IMR-90 (cell line): Measurements from ENCODE around the gene AP1S2. TPM values are rescaled to one million over a fixed set of nuclear protein-coding genes. Genes with fewer than 3 reads are reported as not detected.

Experiments
- ATAC-seq: fragments of 200-7000 bp; cut with Tn5 transposase; 2 replicates; pipeline ENCODE4 v1.9.1; 2020; ENCODE audit warnings: low read depth, mild to moderate bottlenecking, moderate library complexity
- BruUV-seq: library from RNA; stranded (reverse); fragments of 400-500 nt; replicated peaks from 2 replicates; lab custom pipeline; 2021; lab: Mats Ljungman, UMichigan
- CTCF ChIA-PET: fragments of 300-600 bp; formaldehyde crosslinking; extraction: SDS; loops from one replicate; lab custom pipeline; 2021; ENCODE audit warnings: antibody characterized with exemption; lab: Yijun Ruan, JAX
- POLR2A ChIA-PET: fragments of 300-600 bp; sonication (Branson Sonifier 250); formaldehyde crosslinking; loops from one replicate; lab custom pipeline; 2022; ENCODE audit warnings: antibody characterized with exemption; ENCODE audit not compliant: unreplicated experiment; lab: Charles Lee
- DNase-seq: peaks from one replicate; pipeline ENCODE4 v3.0.0; 2013
- H2AFZ ChIP-seq: replicated peaks from 2 replicates; pipeline ENCODE3; 2013; ENCODE audit warnings: low read length, mild to moderate bottlenecking; ENCODE audit not compliant: poor library complexity
- H2AK5ac ChIP-seq: 2 replicates; pipeline ENCODE4 v1.6.1; 2013; ENCODE audit warnings: low read depth, low read length, inconsistent platforms
- H2AK9ac ChIP-seq: replicated peaks from 2 replicates; pipeline ENCODE3; 2013; ENCODE audit warnings: mild to moderate bottlenecking, low read depth, low read length, moderate library complexity; ENCODE audit not compliant: poor library complexity
- H2BK120ac ChIP-seq: 2 replicates; pipeline ENCODE4 v1.6.1; 2013; ENCODE audit warnings: low read depth, low read length, inconsistent platforms
- H2BK15ac ChIP-seq: 3 replicates; pipeline ENCODE4 v1.6.1; 2013; ENCODE audit warnings: low read depth, low read length, inconsistent platforms
- H2BK20ac ChIP-seq: 2 replicates; pipeline ENCODE4 v1.6.1; 2013; ENCODE audit warnings: low read depth, mild to moderate bottlenecking, inconsistent platforms, low read length, moderate library complexity
- H2BK5ac ChIP-seq: 2 replicates; pipeline ENCODE4 v1.6.1; 2013; ENCODE audit warnings: mild to moderate bottlenecking, low read depth, low read length, inconsistent platforms; ENCODE audit not compliant: poor library complexity, severe bottlenecking
- H3K14ac ChIP-seq: replicated peaks from 2 replicates; pipeline ENCODE4 v1.6.1; 2013; ENCODE audit warnings: low read depth, low read length, inconsistent platforms
- H3K18ac ChIP-seq: 2 replicates; pipeline ENCODE4 v1.6.1; 2013; ENCODE audit warnings: low read depth, low read length, control low read depth
- H3K23ac ChIP-seq: 2 replicates; pipeline ENCODE4 v1.6.1; 2013; ENCODE audit warnings: low read depth, low read length, inconsistent platforms
- H3K27ac ChIP-seq: 2 replicates; pipeline ENCODE4 v1.5.1; 2013; ENCODE audit warnings: mild to moderate bottlenecking, control low read depth, low read length; ENCODE audit not compliant: insufficient read depth
- H3K27me3 ChIP-seq: 2 replicates; pipeline ENCODE4 v1.6.1; 2013; ENCODE audit warnings: low read length; ENCODE audit not compliant: control insufficient read depth, insufficient read depth
- H3K36me3 ChIP-seq: 2 replicates; pipeline ENCODE4 v1.6.1; 2013; ENCODE audit warnings: low read length, mixed read lengths; ENCODE audit not compliant: control insufficient read depth, insufficient read depth
- H3K4ac ChIP-seq: 2 replicates; pipeline ENCODE4 v1.6.1; 2013; ENCODE audit warnings: low read depth, low read length, inconsistent platforms
- H3K4me1 ChIP-seq: 2 replicates; pipeline ENCODE4 v1.6.1; 2013; ENCODE audit warnings: low read length, mixed read lengths; ENCODE audit not compliant: control insufficient read depth, insufficient read depth
- H3K4me2 ChIP-seq: 2 replicates; pipeline ENCODE4 v1.6.1; 2013; ENCODE audit warnings: low read depth, mild to moderate bottlenecking, control low read depth, low read length, moderate library complexity
- H3K4me3 ChIP-seq: 2 replicates; pipeline ENCODE4 v1.5.1; 2013; ENCODE audit warnings: low read depth, mild to moderate bottlenecking, control low read depth, low read length, moderate library complexity; ENCODE audit not compliant: insufficient read depth
- H3K56ac ChIP-seq: 2 replicates; pipeline ENCODE4 v1.6.1; 2013; ENCODE audit warnings: low read length, inconsistent platforms; ENCODE audit not compliant: insufficient read depth; ENCODE audit errors: extremely low read depth
- H3K79me1 ChIP-seq, 2 experiments: 2 replicates each; pipeline ENCODE4 v1.6.1; 2013; ENCODE audit warnings: low read length in 2 of 2, inconsistent platforms in 1 of 2, low read depth in 1 of 2
- H3K9ac ChIP-seq: 2 replicates; pipeline ENCODE4 v1.6.1; 2013; ENCODE audit warnings: low read depth, low read length, control low read depth
- H3K9me1 ChIP-seq: 2 replicates; pipeline ENCODE4 v1.6.1; 2013; ENCODE audit warnings: low read length, inconsistent platforms; ENCODE audit not compliant: insufficient read depth
- H3K9me3 ChIP-seq: 2 replicates; pipeline ENCODE4 v1.6.1; 2013; ENCODE audit warnings: low read length; ENCODE audit not compliant: control insufficient read depth, insufficient read depth
- H4K20me1 ChIP-seq: 2 replicates; pipeline ENCODE4 v1.6.1; 2013; ENCODE audit warnings: low read length, inconsistent platforms; ENCODE audit not compliant: insufficient read depth
- H4K5ac ChIP-seq: 2 replicates; pipeline ENCODE4 v1.6.1; 2013; ENCODE audit warnings: mild to moderate bottlenecking, low read depth, low read length, control low read depth
- H4K8ac ChIP-seq, 2 experiments: 2 replicates each; pipeline ENCODE4 v1.6.1; 2013; ENCODE audit warnings: low read depth in 2 of 2, low read length in 2 of 2, control low read depth in 1 of 2, inconsistent platforms in 1 of 2
- H4K91ac ChIP-seq: 2 replicates; pipeline ENCODE4 v1.6.1; 2013; ENCODE audit warnings: low read depth, low read length, inconsistent platforms; ENCODE audit not compliant: insufficient read depth
- CEBPB ChIP-seq: IDR thresholded peaks from 2 replicates; pipeline ENCODE4 v1.6.1; 2012; ENCODE audit warnings: low read depth, low read length, improper control_type of control experiment
- ELK1 ChIP-seq: fragments of 150-350 bp; IDR thresholded peaks from 2 replicates; pipeline ENCODE4 v1.6.1; 2016; ENCODE audit warnings: low read depth, mild to moderate bottlenecking, low read length, moderate library complexity, borderline replicate concordance
- FOS ChIP-seq: fragments of 150-350 bp; IDR thresholded peaks from 2 replicates; pipeline ENCODE4 v1.6.1; 2016; ENCODE audit warnings: low read depth, low read length
- MAFK ChIP-seq: IDR thresholded peaks from 2 replicates; pipeline ENCODE4 v1.6.1; 2012; ENCODE audit warnings: low read depth, low read length, improper control_type of control experiment
- MAZ ChIP-seq: IDR thresholded peaks from 2 replicates; pipeline ENCODE4 v1.6.1; 2012; ENCODE audit warnings: low read depth, mild to moderate bottlenecking, low read length, improper control_type of control experiment, moderate library complexity, borderline replicate concordance
- MXI1 ChIP-seq: IDR thresholded peaks from 2 replicates; pipeline ENCODE4 v1.6.1; 2012; ENCODE audit warnings: low read depth, mild to moderate bottlenecking, low read length, moderate library complexity, borderline replicate concordance
- NFE2L2 ChIP-seq: fragments of 150-350 bp; IDR thresholded peaks from 2 replicates; pipeline ENCODE4 v1.6.1; 2016; ENCODE audit warnings: low read depth, mild to moderate bottlenecking, low read length
- RCOR1 ChIP-seq: IDR thresholded peaks from 2 replicates; pipeline ENCODE4 v1.6.1; 2012; ENCODE audit warnings: mild to moderate bottlenecking, low read length, improper control_type of control experiment; ENCODE audit not compliant: insufficient replicate concordance
- SMC3 ChIP-seq: fragments of 150-350 bp; IDR thresholded peaks from 2 replicates; pipeline ENCODE4 v1.6.1; 2016; ENCODE audit warnings: low read depth, mild to moderate bottlenecking, antibody characterized with exemption, low read length, moderate library complexity
- WGBS, 2 experiments: methylation state at CpG; one replicate each; pipeline versions ENCODE4 v1.1.5 to v1.1.7; 2013; ENCODE audit warnings: missing lambda C conversion rate in 2 of 2; ENCODE audit not compliant: insufficient read length in 1 of 2; ENCODE audit errors: extremely low coverage in 2 of 2; 5-methylcytosine and 5-hydroxymethylcytosine counted together
- dilution Hi-C: fragments of 300-500 bp; cut with HindIII; formaldehyde crosslinking; loops from one replicate; pipeline ENCODE4 v1.14.3; 2018; ENCODE audit warnings: low sequenced_read_pairs; ENCODE audit not compliant: unreplicated experiment
- in situ Hi-C: fragments of 300-500 bp; cut with MboI; formaldehyde crosslinking; loops from 3 replicates; pipeline ENCODE4 v1.14.3; 2019; ENCODE audit warnings: low sequenced_read_pairs, inconsistent platforms, mixed read lengths
- intact Hi-C: fragments of 100-400 bp; cut with micrococcal nuclease; formaldehyde crosslinking; loops from 2 replicates; pipeline ENCODE4 v1.10.0; 2022
- polyA plus RNA-seq, 3 experiments: library from polyadenylated mRNA; depleted of rRNA; stranded (reverse); fragments of >200 nt; gene quantifications; 2 replicates each; pipeline ENCODE4 v1.2.3, GENCODE V29; 2012; ENCODE audit warnings: low replicate concordance in 1 of 3
- total RNA-seq: library from RNA; depleted of rRNA; stranded (reverse); fragments of >200 nt; gene quantifications from 2 replicates; pipeline ENCODE4 v1.2.3, GENCODE V29; 2012
- TF ChIP-seq, protein P1 (sequence below): fragments of 150-350 bp; IDR thresholded peaks from 2 replicates; pipeline ENCODE4 v1.6.1; 2017; ENCODE audit warnings: mild to moderate bottlenecking, antibody characterized with exemption, low read length, low read depth

The AP1S2 gene
- total and polyA plus RNA-seq, 2 of the 4 experiments (the other 2 are of a cell fraction) = 28.3 to 46.5 TPM

- TF ChIP-seq, protein P1, sequence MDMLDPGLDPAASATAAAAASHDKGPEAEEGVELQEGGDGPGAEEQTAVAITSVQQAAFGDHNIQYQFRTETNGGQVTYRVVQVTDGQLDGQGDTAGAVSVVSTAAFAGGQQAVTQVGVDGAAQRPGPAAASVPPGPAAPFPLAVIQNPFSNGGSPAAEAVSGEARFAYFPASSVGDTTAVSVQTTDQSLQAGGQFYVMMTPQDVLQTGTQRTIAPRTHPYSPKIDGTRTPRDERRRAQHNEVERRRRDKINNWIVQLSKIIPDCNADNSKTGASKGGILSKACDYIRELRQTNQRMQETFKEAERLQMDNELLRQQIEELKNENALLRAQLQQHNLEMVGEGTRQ = peak; percentile 96
- peak; percentile 88; the same call in 1 of the 2 replicates for TF ChIP-seq MAZ
These were observed at the start of gene AP1S2 (continued) for GRCh38 chrX:15854712-15855567.

- intact Hi-C loops = no loop called here
These were observed 48.6 kb upstream of the AP1S2 start for GRCh38 chrX:15903186-15903681.

More at GRCh38 chrX:15903186-15903681, 48.6 kb upstream of the AP1S2 start:
- no peak for DNase-seq
- no peaks in the 10 kb centered on the region for H3K36me3 ChIP-seq
- no peak overlapping the region for H2AFZ ChIP-seq
- H4K8ac ChIP-seq = no peak overlapping the region
- no peak overlapping the region for H2AK9ac ChIP-seq
- H3K4me1 ChIP-seq = no peaks in the 10 kb centered on the region
- H2BK15ac ChIP-seq = no peak overlapping the region
- no peak overlapping the region for H3K14ac ChIP-seq
- H4K20me1 ChIP-seq = no peaks in the 10 kb centered on the region
- H3K9me3 ChIP-seq = no peaks in the 10 kb centered on the region; the same call in 1 of the 2 replicates
- H4K91ac ChIP-seq = no peak overlapping the region
- no peak overlapping the region for H3K4ac ChIP-seq
- H2AK5ac ChIP-seq = no peak overlapping the region
- in situ Hi-C loops (no loop called here), dilution Hi-C loops (no loop called here)
- H2BK20ac ChIP-seq = no peak overlapping the region
- peaks cover 2% of the 10 kb centered on the region for H3K27me3 ChIP-seq
- H3K9me1 ChIP-seq = no peaks in the 10 kb centered on the region
- ChIA-PET CTCF (no interaction called here), POLR2A (no interaction called here)
- no peak overlapping the region for H4K5ac ChIP-seq
- H3K56ac ChIP-seq = no peak overlapping the region
- no peak overlapping the region for H3K9ac ChIP-seq
- TF ChIP-seq RCOR1 (no peak), CEBPB (no peak), FOS (no peak), MXI1 (no peak), ELK1 (no peak), MAFK (no peak), SMC3 (no peak), NFE2L2 (no peak)
- H3K79me1 ChIP-seq = no peaks in the 10 kb centered on the region
- no peak overlapping the region for H3K27ac ChIP-seq
- H3K4me3 ChIP-seq = no peak overlapping the region
- no peak overlapping the region for H3K23ac ChIP-seq
- H2BK120ac ChIP-seq = no peak overlapping the region
- BruUV-seq = no TSS peak
- no peak overlapping the region for H3K4me2 ChIP-seq
- ATAC-seq = no peak
- H2BK5ac ChIP-seq = no peak overlapping the region
- WGBS, 2 experiments = no CpG with 5 or more reads among the region's 5 CpGs
- H3K18ac ChIP-seq = no peak overlapping the region
